HFFc6 (cell line): ENCODE measurements around the gene ST3GAL2. TPM values are rescaled to one million over a fixed set of nuclear protein-coding genes. Genes with fewer than 3 reads are reported as not detected.

Experiments
- DNase-seq: peaks from one replicate; pipeline ENCODE4 v3.0.0-alpha.2; 2018
- H3K27ac Mint-ChIP-seq: 2 replicates; pipeline ENCODE4 v1.8.0; 2020; ENCODE audit warnings: mild to moderate bottlenecking, mixed read lengths
- H3K27me3 Mint-ChIP-seq: 2 replicates; pipeline ENCODE4 v1.8.0; 2021; ENCODE audit warnings: mild to moderate bottlenecking, moderate library complexity, mixed read lengths; ENCODE audit not compliant: insufficient read depth
- H3K36me3 Mint-ChIP-seq: 2 replicates; pipeline ENCODE4 v1.8.0; 2021; ENCODE audit warnings: low read depth, mixed read lengths
- H3K4me1 Mint-ChIP-seq: 2 replicates; pipeline ENCODE4 v1.8.0; 2020; ENCODE audit warnings: low read depth, mixed read lengths
- H3K4me3 Mint-ChIP-seq: 2 replicates; pipeline ENCODE4 v1.8.0; 2020; ENCODE audit warnings: mild to moderate bottlenecking, moderate library complexity, mixed read lengths
- H3K9me3 Mint-ChIP-seq: 2 replicates; pipeline ENCODE4 v1.8.0; 2020; ENCODE audit warnings: mild to moderate bottlenecking, mixed read lengths
- CTCF ChIP-seq: fragments of 200-600 bp; sonication (generic); IDR thresholded peaks from 2 replicates; pipeline ENCODE4 v1.5.0; 2021; ENCODE audit warnings: antibody characterized with exemption, mild to moderate bottlenecking
- total RNA-seq, 6 experiments: library from RNA; stranded (reverse); fragmentation: NEBNext Ultra II Directional; extraction: Animal tissue kit (Norgen Biotek cat#: 25700); gene quantifications; 2 replicates in 1 of 6; 3 replicates in 5 of 6; pipeline ENCODE4 v1.2.3, GENCODE V29; 2021

Gene ST3GAL2
- total RNA-seq, 6 experiments from 2014 or later: 25.4 to 31.2 (median 26.3) TPM

- Mint-ChIP-seq H3K27ac (no peak overlapping the region), H3K9me3 (no peaks in the 10 kb centered on the region), H3K4me1 (no peaks in the 10 kb centered on the region), H3K36me3 (peaks cover 14% of the 10 kb centered on the region), H3K4me3 (no peak overlapping the region), H3K27me3 (no peaks in the 10 kb centered on the region; the same call in 1 of the 2 replicates)
- no peak for DNase-seq
- TF ChIP-seq CTCF: peak; percentile 74
These were observed 107.1 kb downstream of the ST3GAL2 start for GRCh38 chr16:70331588-70332358.

- Mint-ChIP-seq H3K9me3 (no peaks in the 10 kb centered on the region), H3K27ac (no peak overlapping the region), H3K27me3 (no peaks in the 10 kb centered on the region; the same call in 1 of the 2 replicates), H3K4me3 (no peak overlapping the region), H3K36me3 (peaks cover 14% of the 10 kb centered on the region), H3K4me1 (no peaks in the 10 kb centered on the region)
- no peak for DNase-seq
- no peak for TF ChIP-seq CTCF
These were observed 107.8 kb downstream of the ST3GAL2 start for GRCh38 chr16:70331091-70331490.

Other genes with a start within 250 kb of the ST3GAL2 start
- 10 to 100 TPM; 19.4 to 24.9 (median 21.6) TPM for gene EXOSC6, start 187.2 kb downstream of the ST3GAL2 start, total RNA-seq
- gene AARS1, start 149.6 kb downstream of the ST3GAL2 start, total RNA-seq: 10 to 100 TPM; 82.3 to 99.1 (median 84.9) TPM
- 10 to 100 TPM; 20.8 to 30.9 (median 26.7) TPM for gene DDX19B, start 139.9 kb downstream of the ST3GAL2 start, total RNA-seq
- gene DDX19A, start 92.2 kb downstream of the ST3GAL2 start, total RNA-seq: 10 to 100 TPM; 40.1 to 50.9 (median 43.8) TPM
- 1 to 10 TPM; 5.1 to 7.1 (median 6.1) TPM for gene FCSK, start 15.5 kb upstream of the ST3GAL2 start, total RNA-seq
- gene COG4, start 84.5 kb upstream of the ST3GAL2 start, total RNA-seq: 10 to 100 TPM; 70.2 to 91.7 (median 80.2) TPM
- 100 to 1,000 TPM; 289 to 358 (median 312) TPM for gene SF3B3, start 84.7 kb upstream of the ST3GAL2 start, total RNA-seq
- gene IL34, start 207.5 kb upstream of the ST3GAL2 start, total RNA-seq: under 1 TPM in 2 of 6 experiments, not detected in 4; 0.09 TPM
- gene MTSS2, start 247.0 kb upstream of the ST3GAL2 start, total RNA-seq: 10 to 100 TPM; 82.0 to 96.1 (median 86.5) TPM